Panc1 (cell line): ENCODE data around the gene NRROS.

ENCODE experiments used
- POLR2AphosphoS5 ChIP-seq: IDR thresholded peaks from 2 replicates; pipeline ENCODE4 v1.6.1; 2012; ENCODE audit warnings: mild to moderate bottlenecking, low read depth, low read length, moderate library complexity
- SIN3A ChIP-seq: IDR thresholded peaks from 2 replicates; pipeline ENCODE4 v1.6.1; 2012; ENCODE audit warnings: low read depth, mild to moderate bottlenecking, low read length, moderate library complexity, borderline replicate concordance; ENCODE audit not compliant: insufficient read depth
- TCF7L2 ChIP-seq: IDR thresholded peaks from 2 replicates; pipeline ENCODE4 v1.6.1; 2011; ENCODE audit warnings: mild to moderate bottlenecking, low read depth, low read length, inconsistent platforms
- TF ChIP-seq, protein P1 (sequence below): fragments of 450-650 bp; IDR thresholded peaks from 2 replicates; pipeline ENCODE4 v1.5.1; 2017; ENCODE audit warnings: mild to moderate bottlenecking
- TF ChIP-seq, protein P2 (sequence below), 2 experiments: IDR thresholded peaks; 2 replicates each; pipeline ENCODE4 v1.6.1; 2011 to 2012; ENCODE audit warnings: low read depth in 2 of 2, control low read depth in 1 of 2, low read length in 1 of 2, mild to moderate bottlenecking in 1 of 2, moderate library complexity in 1 of 2; ENCODE audit not compliant: insufficient read depth in 1 of 2

DNA sequence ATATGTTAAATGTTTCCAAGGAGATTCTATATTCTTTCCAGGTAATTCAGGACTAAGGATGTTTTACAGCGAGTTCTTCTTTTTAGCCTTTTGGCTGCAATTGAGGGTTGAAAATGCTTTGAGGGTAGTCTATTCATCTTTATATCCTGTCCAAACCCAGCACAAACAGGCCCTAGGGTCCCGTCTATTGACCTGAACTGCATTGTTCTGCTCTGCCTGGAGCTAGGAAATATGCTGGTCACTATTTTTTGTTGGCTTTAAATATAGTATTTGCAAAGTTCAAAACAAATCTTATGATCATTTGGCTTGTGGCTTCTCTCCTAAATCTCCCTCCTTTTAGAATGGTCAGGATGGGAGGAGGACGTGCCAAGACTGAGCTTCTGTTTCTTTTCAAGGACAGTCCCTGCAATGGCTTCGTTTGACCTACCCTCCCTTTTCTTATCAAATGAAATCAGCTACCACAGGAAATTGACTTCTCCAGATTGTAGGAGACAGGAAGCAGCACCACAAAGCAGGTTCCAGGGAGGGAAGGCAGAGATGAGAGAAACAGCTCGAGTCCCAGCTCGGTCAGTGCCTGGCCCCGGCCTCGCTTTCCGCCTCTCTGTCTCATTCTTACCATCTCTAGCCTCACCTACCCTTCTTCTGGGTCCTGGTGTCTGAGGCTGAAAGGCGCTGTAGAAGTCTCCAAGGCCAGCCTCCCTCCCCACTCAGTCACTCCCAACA lies 27.6 kb upstream of the NRROS start:
- TF ChIP-seq, protein P1, sequence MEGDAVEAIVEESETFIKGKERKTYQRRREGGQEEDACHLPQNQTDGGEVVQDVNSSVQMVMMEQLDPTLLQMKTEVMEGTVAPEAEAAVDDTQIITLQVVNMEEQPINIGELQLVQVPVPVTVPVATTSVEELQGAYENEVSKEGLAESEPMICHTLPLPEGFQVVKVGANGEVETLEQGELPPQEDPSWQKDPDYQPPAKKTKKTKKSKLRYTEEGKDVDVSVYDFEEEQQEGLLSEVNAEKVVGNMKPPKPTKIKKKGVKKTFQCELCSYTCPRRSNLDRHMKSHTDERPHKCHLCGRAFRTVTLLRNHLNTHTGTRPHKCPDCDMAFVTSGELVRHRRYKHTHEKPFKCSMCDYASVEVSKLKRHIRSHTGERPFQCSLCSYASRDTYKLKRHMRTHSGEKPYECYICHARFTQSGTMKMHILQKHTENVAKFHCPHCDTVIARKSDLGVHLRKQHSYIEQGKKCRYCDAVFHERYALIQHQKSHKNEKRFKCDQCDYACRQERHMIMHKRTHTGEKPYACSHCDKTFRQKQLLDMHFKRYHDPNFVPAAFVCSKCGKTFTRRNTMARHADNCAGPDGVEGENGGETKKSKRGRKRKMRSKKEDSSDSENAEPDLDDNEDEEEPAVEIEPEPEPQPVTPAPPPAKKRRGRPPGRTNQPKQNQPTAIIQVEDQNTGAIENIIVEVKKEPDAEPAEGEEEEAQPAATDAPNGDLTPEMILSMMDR = no peak
- TF ChIP-seq, protein P2, sequence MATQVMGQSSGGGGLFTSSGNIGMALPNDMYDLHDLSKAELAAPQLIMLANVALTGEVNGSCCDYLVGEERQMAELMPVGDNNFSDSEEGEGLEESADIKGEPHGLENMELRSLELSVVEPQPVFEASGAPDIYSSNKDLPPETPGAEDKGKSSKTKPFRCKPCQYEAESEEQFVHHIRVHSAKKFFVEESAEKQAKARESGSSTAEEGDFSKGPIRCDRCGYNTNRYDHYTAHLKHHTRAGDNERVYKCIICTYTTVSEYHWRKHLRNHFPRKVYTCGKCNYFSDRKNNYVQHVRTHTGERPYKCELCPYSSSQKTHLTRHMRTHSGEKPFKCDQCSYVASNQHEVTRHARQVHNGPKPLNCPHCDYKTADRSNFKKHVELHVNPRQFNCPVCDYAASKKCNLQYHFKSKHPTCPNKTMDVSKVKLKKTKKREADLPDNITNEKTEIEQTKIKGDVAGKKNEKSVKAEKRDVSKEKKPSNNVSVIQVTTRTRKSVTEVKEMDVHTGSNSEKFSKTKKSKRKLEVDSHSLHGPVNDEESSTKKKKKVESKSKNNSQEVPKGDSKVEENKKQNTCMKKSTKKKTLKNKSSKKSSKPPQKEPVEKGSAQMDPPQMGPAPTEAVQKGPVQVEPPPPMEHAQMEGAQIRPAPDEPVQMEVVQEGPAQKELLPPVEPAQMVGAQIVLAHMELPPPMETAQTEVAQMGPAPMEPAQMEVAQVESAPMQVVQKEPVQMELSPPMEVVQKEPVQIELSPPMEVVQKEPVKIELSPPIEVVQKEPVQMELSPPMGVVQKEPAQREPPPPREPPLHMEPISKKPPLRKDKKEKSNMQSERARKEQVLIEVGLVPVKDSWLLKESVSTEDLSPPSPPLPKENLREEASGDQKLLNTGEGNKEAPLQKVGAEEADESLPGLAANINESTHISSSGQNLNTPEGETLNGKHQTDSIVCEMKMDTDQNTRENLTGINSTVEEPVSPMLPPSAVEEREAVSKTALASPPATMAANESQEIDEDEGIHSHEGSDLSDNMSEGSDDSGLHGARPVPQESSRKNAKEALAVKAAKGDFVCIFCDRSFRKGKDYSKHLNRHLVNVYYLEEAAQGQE (IDR thresholded peaks at IDR 0.05; ENCODE audit: insufficient read depth in 1 of 2, low read depth in 2 of 2, low read length in 1 of 2) = no peak
- TF ChIP-seq POLR2AphosphoS5 (no peak), TCF7L2 (no peak), SIN3A (no peak)
